Activated CD8-positive, alpha-beta memory T cell treated with anti-CD3 and anti-CD28 coated beads for 48 hours (primary cell): ENCODE data around the gene YLPM1.

Source experiments
- DNase-seq, 3 experiments: peaks; one replicate each; pipeline ENCODE4 v3.0.0-alpha.2; 2020; ENCODE audit warnings: low read depth in 2 of 3, low spot score in 2 of 3

Gene YLPM1

GRCh38 chr14:74786796-74787315 is 23.7 kb downstream of the YLPM1 start:
- no peak for DNase-seq

GRCh38 chr14:74792249-74793039 is 29.3 kb downstream of the YLPM1 start:
- DNase-seq = no peak

GRCh38 chr14:74793506-74794155 is 30.5 kb downstream of the YLPM1 start:
- DNase-seq = no peak

GRCh38 chr14:74794947-74795346 is 31.8 kb downstream of the YLPM1 start:
- DNase-seq = no peak

- DNase-seq = no peak
Observed at GRCh38 chr14:74799765-74800164, 36.6 kb downstream of the YLPM1 start.

- no peak for DNase-seq
Observed at GRCh38 chr14:74800780-74801179, 37.7 kb downstream of the YLPM1 start.

- DNase-seq = no peak
Observed at GRCh38 chr14:74801396-74801795, 38.3 kb downstream of the YLPM1 start.

GRCh38 chr14:74804219-74804825 is 41.2 kb downstream of the YLPM1 start:
- DNase-seq = no peak

GRCh38 chr14:74807853-74808545 is 44.9 kb downstream of the YLPM1 start:
- no peak for DNase-seq

- no peak for DNase-seq
Observed at GRCh38 chr14:74816124-74816523, 53.0 kb downstream of the YLPM1 start.

GRCh38 chr14:74820288-74820687 is 57.2 kb downstream of the YLPM1 start:
- DNase-seq = no peak

- no peak for DNase-seq
Observed at GRCh38 chr14:74821267-74821915, 58.3 kb downstream of the YLPM1 start.

- DNase-seq = no peak
Observed at GRCh38 chr14:74824997-74825396, 61.9 kb downstream of the YLPM1 start.

- DNase-seq = no peak
Observed at GRCh38 chr14:74826574-74826973, 63.5 kb downstream of the YLPM1 start.

- DNase-seq = no peak
Observed at GRCh38 chr14:74829251-74829650, 66.1 kb downstream of the YLPM1 start.

- no peak for DNase-seq
Observed at GRCh38 chr14:74832849-74833248, 69.7 kb downstream of the YLPM1 start.

- no peak for DNase-seq
Observed at GRCh38 chr14:74834692-74835392, 71.7 kb downstream of the YLPM1 start.

GRCh38 chr14:74835645-74836250 is 72.6 kb downstream of the YLPM1 start:
- DNase-seq = no peak

GRCh38 chr14:74836251-74836960 is 73.3 kb downstream of the YLPM1 start:
- DNase-seq = no peak
